Esophagus squamous epithelium (tissue), 5 donors: Measurements from ENCODE around the gene RBM19. TPM values are rescaled to one million over a fixed set of nuclear protein-coding genes. Genes with fewer than 3 reads are reported as not detected.

Experiments
- DNase-seq: peaks from one replicate; lab custom pipeline; 2025; lab: John Stamatoyannopoulos, UW
- H3K27ac ChIP-seq, 4 donors: fragments of 200-600 bp; sonication (generic); one replicate each; pipeline ENCODE4 v1.5.1; 2016 to 2019; ENCODE audit warnings: mild to moderate bottlenecking in 1 of 4
- H3K27me3 ChIP-seq, 4 donors: fragments of 200-600 bp; sonication (generic); 1 replicate in 3 of 4; 2 replicates in 1 of 4; pipeline versions ENCODE4 v1.5.1 to v1.6.0; 2017 to 2021; ENCODE audit warnings: antibody characterized with exemption in 1 of 4
- H3K36me3 ChIP-seq, 3 donors: fragments of 200-600 bp; sonication (generic); one replicate each; pipeline ENCODE4 v1.5.1; 2016 to 2019
- H3K4me1 ChIP-seq, 3 donors: fragments of 200-600 bp; sonication (generic); one replicate each; pipeline ENCODE4 v1.5.1; 2017 to 2019
- H3K4me3 ChIP-seq, 4 donors: fragments of 200-600 bp; sonication (generic); 1 replicate in 3 of 4; 2 replicates in 1 of 4; pipeline ENCODE4 v1.5.1; 2016 to 2019; ENCODE audit warnings: mild to moderate bottlenecking in 2 of 4, moderate library complexity in 1 of 4
- H3K9me3 ChIP-seq, 3 donors: fragments of 200-600 bp; sonication (generic); one replicate each; pipeline ENCODE4 v1.5.1; 2016 to 2019
- POLR2A ChIP-seq, 4 donors: fragments of 450-650 bp; IDR thresholded peaks; one replicate each; pipeline ENCODE4 v1.6.1; 2017; ENCODE audit warnings: antibody characterized with exemption in 4 of 4, mild to moderate bottlenecking in 4 of 4, moderate library complexity in 3 of 4
- WGBS, 2 donors: methylation state at CpG; one replicate each; pipeline ENCODE4 v1.1.5; 2018; 5-methylcytosine and 5-hydroxymethylcytosine counted together
- intact Hi-C: fragments of 100-400 bp; cut with DNase I; formaldehyde crosslinking; loops from one replicate; pipeline ENCODE4 v1.15.0; 2022
- total RNA-seq, 4 donors: library from RNA; depleted of rRNA; stranded (reverse); fragments of >200 nt; gene quantifications; one replicate each; pipeline ENCODE4 v1.1.0, GENCODE V29; 2016
- TF ChIP-seq, protein P1 (sequence below), 6 experiments: fragments of 450-650 bp in 4 of 6; fragments of 200-600 bp in 2 of 6; sonication (generic) in 2 of 6; IDR thresholded peaks; one replicate each; pipeline ENCODE4 v1.5.1; 2016 to 2019; ENCODE audit warnings: antibody characterized with exemption in 6 of 6, mild to moderate bottlenecking in 4 of 6, moderate library complexity in 4 of 6
- donor health status: DM: yes; HTN: yes; CAD: no.

Gene RBM19
- total RNA-seq, 4 donors from 2014 or later, result 13.1 to 32.8 (median 27.4) TPM

DNA sequence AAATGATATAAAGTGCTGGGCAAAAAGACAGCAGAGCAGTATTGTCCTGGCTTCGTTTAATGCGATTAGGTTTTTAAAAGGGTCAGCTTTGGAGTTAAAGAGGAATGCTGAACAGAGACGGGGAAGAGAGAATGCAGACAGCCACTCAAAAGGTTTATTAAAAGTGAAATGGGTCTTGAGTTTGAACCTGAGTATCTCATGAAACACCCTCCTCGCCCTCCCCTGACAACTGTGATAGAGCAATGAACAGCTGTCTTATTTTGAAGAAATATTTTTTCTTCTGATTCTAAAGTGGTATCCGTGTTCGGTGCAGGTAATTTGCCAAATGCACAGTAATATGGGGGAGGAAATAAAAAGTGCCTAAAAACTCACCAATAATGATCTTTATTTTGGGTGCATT lies 73.6 kb downstream of the RBM19 start:
- H3K4me1 ChIP-seq, result peaks cover 0 to 32% (median 5%) of the 10 kb centered on the region in 3 donors
- peaks cover 0 to 18% (median 0%) of the 10 kb centered on the region in 3 donors for H3K36me3 ChIP-seq
- no peaks in the 10 kb centered on the region for H3K9me3 ChIP-seq
- no peaks in the 10 kb centered on the region for H3K27me3 ChIP-seq
- intact Hi-C loops, result no loop called here
- 96 to 97% methylated on average over 6 of the region's 6 CpGs for WGBS, 2 donors
- H3K4me3 ChIP-seq, result no peak overlapping the region
- DNase-seq, result no peak
- TF ChIP-seq POLR2A (IDR thresholded peaks at IDR 0.05), result no peak
- TF ChIP-seq, protein P1, sequence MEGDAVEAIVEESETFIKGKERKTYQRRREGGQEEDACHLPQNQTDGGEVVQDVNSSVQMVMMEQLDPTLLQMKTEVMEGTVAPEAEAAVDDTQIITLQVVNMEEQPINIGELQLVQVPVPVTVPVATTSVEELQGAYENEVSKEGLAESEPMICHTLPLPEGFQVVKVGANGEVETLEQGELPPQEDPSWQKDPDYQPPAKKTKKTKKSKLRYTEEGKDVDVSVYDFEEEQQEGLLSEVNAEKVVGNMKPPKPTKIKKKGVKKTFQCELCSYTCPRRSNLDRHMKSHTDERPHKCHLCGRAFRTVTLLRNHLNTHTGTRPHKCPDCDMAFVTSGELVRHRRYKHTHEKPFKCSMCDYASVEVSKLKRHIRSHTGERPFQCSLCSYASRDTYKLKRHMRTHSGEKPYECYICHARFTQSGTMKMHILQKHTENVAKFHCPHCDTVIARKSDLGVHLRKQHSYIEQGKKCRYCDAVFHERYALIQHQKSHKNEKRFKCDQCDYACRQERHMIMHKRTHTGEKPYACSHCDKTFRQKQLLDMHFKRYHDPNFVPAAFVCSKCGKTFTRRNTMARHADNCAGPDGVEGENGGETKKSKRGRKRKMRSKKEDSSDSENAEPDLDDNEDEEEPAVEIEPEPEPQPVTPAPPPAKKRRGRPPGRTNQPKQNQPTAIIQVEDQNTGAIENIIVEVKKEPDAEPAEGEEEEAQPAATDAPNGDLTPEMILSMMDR (IDR thresholded peaks at IDR 0.05), result no peak
- H3K27ac ChIP-seq, result no peak overlapping the region

DNA sequence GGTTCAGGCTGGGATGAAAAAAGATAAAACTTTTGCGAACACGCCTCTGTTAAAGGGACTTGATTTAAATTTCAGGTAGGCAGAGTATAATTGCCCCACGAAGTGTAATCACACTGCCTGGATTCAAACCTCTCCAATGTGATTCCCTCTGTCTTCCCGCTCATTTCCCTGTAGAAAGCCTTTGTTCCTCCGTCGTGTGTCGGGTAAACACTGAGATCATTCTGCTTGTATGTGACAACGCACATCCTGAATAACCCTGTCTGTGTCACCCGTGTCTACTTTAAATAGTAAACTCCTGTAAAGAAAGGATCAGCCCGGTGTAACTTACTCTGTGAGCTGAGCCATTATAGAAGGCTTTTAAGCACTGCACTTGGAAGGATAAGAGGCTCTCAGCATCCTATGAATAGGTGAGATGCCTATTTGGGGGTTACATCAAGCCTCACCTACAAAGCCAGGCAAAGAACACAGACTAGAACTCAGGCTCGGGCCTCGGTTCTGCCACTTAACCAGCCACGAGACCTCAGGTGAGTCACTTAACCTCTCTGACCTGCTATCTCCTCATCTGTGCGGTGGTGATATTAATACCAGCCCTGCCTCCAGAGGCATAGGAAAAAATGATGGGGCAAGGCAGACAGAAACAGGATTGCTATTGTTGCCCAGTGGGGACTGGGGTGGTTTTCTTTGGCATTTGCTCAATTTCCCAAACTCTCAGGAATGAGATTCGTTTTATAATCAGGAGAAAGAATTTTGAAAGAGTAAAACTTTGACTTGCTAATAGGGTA lies 74.2 kb downstream of the RBM19 start:
- no peaks in the 10 kb centered on the region for H3K9me3 ChIP-seq
- intact Hi-C loops, result no loop called here
- H3K4me1 ChIP-seq, result peaks cover 0 to 25% (median 5%) of the 10 kb centered on the region in 3 donors
- TF ChIP-seq, protein P1 (IDR thresholded peaks at IDR 0.05), result no peak
- H3K27me3 ChIP-seq, result no peaks in the 10 kb centered on the region
- WGBS, 2 donors, result 82 to 84% methylated on average over 13 to 15 of the region's 15 CpGs
- H3K4me3 ChIP-seq, result no peak overlapping the region
- H3K36me3 ChIP-seq, result peaks cover 0 to 18% (median 0%) of the 10 kb centered on the region in 3 donors
- DNase-seq, result no peak
- H3K27ac ChIP-seq, result no peak overlapping the region

DNA sequence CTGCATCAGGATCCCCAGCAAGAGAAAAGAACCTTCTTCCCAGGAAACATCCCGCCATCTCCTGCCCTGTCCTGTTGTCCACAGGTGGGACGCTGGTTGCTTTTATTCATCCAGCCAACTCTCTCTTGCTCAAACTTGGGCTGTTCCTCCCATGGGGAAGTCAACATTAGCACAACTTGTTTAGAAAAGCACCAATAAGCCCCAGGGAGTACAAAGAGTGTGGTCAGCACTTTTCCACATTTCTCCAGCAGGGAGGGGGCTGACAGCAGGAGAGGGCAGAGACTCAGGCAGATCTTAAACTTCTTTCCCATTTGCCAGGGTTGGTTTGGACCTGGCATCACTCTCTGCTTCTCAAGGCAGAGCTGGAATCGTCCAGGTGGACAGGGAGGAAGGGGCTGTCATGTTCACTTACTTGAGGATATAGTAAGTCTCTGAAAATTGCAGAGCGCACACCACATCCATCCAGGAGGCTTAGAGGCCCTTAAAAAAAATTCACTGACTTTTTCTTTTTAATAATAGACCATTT lies 74.9 kb downstream of the RBM19 start:
- no peak overlapping the region for H3K27ac ChIP-seq
- WGBS, 2 donors, result 84 to 94% methylated on average over 4 of the region's 4 CpGs
- intact Hi-C loops, result no loop called here

DNA sequence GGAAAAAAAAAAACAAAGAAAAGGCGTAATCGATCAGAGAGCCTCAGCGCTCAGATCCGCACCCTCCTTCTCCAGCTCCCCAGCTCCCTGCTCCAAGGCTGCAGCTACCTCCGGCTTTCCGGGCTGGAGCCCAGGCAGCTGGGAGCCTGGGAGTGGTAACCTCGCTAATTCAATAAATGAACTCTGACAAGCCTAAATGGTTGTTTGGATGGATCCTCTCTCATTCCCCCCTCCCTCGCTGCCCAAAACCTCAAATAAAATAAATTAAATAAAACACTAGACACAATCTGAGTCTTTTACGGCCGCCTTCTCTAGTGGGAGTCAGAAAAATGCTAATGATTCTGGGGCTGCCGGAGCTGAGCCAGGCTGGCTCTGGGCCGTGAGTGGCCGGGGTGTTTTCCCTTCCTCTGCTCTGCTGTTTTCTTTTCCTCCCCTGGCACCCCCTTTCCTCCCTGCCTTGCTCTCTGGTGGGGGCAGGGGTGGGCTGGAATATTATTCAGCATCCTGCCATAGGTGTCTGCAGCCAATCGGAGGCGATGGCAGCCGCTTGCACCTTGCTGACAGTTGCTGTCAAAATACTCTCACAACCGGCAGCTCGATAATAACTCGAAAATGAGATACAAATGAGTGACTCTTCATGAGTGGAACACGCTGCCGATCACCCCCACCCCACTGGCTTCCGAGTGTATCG lies 76.1 kb downstream of the RBM19 start:
- no peak for TF ChIP-seq POLR2A (IDR thresholded peaks at IDR 0.05)
- TF ChIP-seq, protein P1 (IDR thresholded peaks at IDR 0.05), result no peak
- no peak overlapping the region for H3K4me3 ChIP-seq
- H3K9me3 ChIP-seq, result no peaks in the 10 kb centered on the region
- peaks cover 0 to 17% (median 0%) of the 10 kb centered on the region in 3 donors for H3K36me3 ChIP-seq
- H3K27me3 ChIP-seq, result no peaks in the 10 kb centered on the region
- H3K27ac ChIP-seq, result no peak overlapping the region
- H3K4me1 ChIP-seq, result peaks cover 0 to 15% (median 0%) of the 10 kb centered on the region in 3 donors
- intact Hi-C loops, result no loop called here
- 68 to 69% methylated on average over 19 of the region's 23 CpGs for WGBS, 2 donors
- no peak for DNase-seq

More for the DNA sequence above, 74.9 kb downstream of the RBM19 start:
- Histone ChIP-seq H3K36me3 (peaks cover 0 to 18% (median 0%) of the 10 kb centered on the region in 3 donors), H3K9me3 (no peaks in the 10 kb centered on the region), H3K27me3 (no peaks in the 10 kb centered on the region), H3K4me3 (no peak overlapping the region), H3K4me1 (peaks cover 0 to 18% (median 0%) of the 10 kb centered on the region in 3 donors)
- no peak for TF ChIP-seq POLR2A (IDR thresholded peaks at IDR 0.05)
- TF ChIP-seq, protein P1 (IDR thresholded peaks at IDR 0.05), result no peak
- no peak for DNase-seq

DNA sequence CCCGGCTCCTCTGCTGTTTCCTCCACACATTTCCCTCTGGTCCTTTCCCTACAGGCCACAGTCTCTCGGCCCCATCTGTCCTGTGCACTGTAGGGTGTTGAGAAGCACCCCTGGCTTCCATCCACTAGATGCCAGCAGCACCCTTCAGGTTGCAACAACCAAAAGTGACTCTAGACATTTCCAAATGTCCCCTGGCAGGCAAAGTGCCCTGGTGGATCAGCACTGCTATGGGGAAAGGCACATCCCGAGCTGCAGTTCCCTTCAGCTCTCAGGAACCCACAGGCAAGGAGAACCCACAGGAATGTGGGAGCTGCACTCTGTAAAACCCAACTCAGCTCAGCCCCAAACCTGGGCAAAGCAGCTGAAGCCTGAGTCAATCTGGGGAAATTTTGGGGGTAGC lies 77.0 kb downstream of the RBM19 start:
- no peaks in the 10 kb centered on the region for H3K27me3 ChIP-seq
- peaks cover 0 to 16% (median 0%) of the 10 kb centered on the region in 3 donors for H3K36me3 ChIP-seq
- 73 to 94% methylated on average over 2 of the region's 3 CpGs for WGBS, 2 donors
- no peaks in the 10 kb centered on the region for H3K9me3 ChIP-seq
- H3K27ac ChIP-seq, result no peak overlapping the region
- TF ChIP-seq, protein P1 (IDR thresholded peaks at IDR 0.05), result no peak
- TF ChIP-seq POLR2A (IDR thresholded peaks at IDR 0.05), result no peak
- no peak for DNase-seq
- H3K4me1 ChIP-seq, result peaks cover 0 to 15% (median 0%) of the 10 kb centered on the region in 3 donors
- intact Hi-C loops, result no loop called here
- no peak overlapping the region for H3K4me3 ChIP-seq
